ENCODE measurements around the gene AFF3. TPM values are rescaled to one million over a fixed set of nuclear protein-coding genes. Genes with fewer than 3 reads are reported as not detected.

The AFF3 gene
- total and polyA plus RNA-seq, 2 of the 4 experiments (the other 2 are of a cell fraction): 12.9 to 14.3 TPM

GRCh38 chr2:100038011-100038410 lies 104.4 kb downstream of the AFF3 start:
- WGBS, 2 experiments (ENCODE audit: extremely low coverage in 2 of 2, insufficient read length in 1 of 2): no CpG with 5 or more reads among the region's 6 CpGs
- Histone ChIP-seq H4K20me1 (ENCODE audit: insufficient read depth, low read length) (no peaks in the 10 kb centered on the region), H3K18ac (ENCODE audit: low read depth, low read length) (no peak overlapping the region), H2BK15ac (ENCODE audit: low read depth, low read length) (no peak overlapping the region), H3K36me3 (ENCODE audit: control insufficient read depth, insufficient read depth, low read length) (peaks cover 5% of the 10 kb centered on the region; the same call in 1 of the 2 replicates), H3K56ac (ENCODE audit: extremely low read depth, insufficient read depth, low read length) (no peak overlapping the region), H4K5ac (ENCODE audit: low read depth, low read length) (0 out of 2 replicates have a peak overlapping the region, but pooled peaks have one; percentile 37), H4K91ac (ENCODE audit: insufficient read depth, low read depth, low read length) (no peak overlapping the region), H3K4me3 (ENCODE audit: insufficient read depth, low read depth, low read length) (no peak overlapping the region), H3K4ac (ENCODE audit: low read depth, low read length) (no peak overlapping the region), H3K79me1 (ENCODE audit: low read depth in 1 of 2, low read length in 2 of 2) (peaks cover 32 to 48% of the 10 kb centered on the region in 2 experiments), H3K23ac (ENCODE audit: low read depth, low read length) (no peak overlapping the region), H3K4me1 (ENCODE audit: control insufficient read depth, insufficient read depth, low read length) (no peaks in the 10 kb centered on the region), H2BK20ac (ENCODE audit: low read depth, low read length) (no peak overlapping the region), H2BK120ac (ENCODE audit: low read depth, low read length) (no peak overlapping the region), H2AFZ (replicated peaks; ENCODE audit: low read length, poor library complexity) (no peak overlapping the region), H3K27ac (ENCODE audit: insufficient read depth, low read length) (no peak overlapping the region), H3K27me3 (ENCODE audit: control insufficient read depth, insufficient read depth, low read length) (no peaks in the 10 kb centered on the region), H3K9ac (ENCODE audit: low read depth, low read length) (no peak overlapping the region), H4K8ac (ENCODE audit: low read depth in 2 of 2, low read length in 2 of 2) (no peak overlapping the region), H3K9me3 (ENCODE audit: control insufficient read depth, insufficient read depth, low read length) (no peaks in the 10 kb centered on the region), H3K9me1 (ENCODE audit: insufficient read depth, low read length) (0 out of 2 replicates have a peak, but pooled peaks cover 8% of the 10 kb centered on the region), H2AK9ac (replicated peaks; ENCODE audit: low read depth, low read length, poor library complexity) (no peak overlapping the region), H3K14ac (replicated peaks; ENCODE audit: low read depth, low read length) (no peak overlapping the region), H2BK5ac (ENCODE audit: low read depth, low read length, poor library complexity, severe bottlenecking) (no peak overlapping the region), H3K4me2 (ENCODE audit: low read depth, low read length) (no peak overlapping the region), H2AK5ac (ENCODE audit: low read depth, low read length) (no peak overlapping the region)
- intact Hi-C loops (cut with micrococcal nuclease) (no loop called here), in situ Hi-C loops (cut with MboI; ENCODE audit: low sequenced_read_pairs) (no loop called here), dilution Hi-C loops (cut with HindIII; ENCODE audit: low sequenced_read_pairs, unreplicated experiment) (no loop called here)
- BruUV-seq (replicated peaks): no TSS peak
- ATAC-seq (ENCODE audit: low read depth): no peak
- ChIA-PET POLR2A (ENCODE audit: unreplicated experiment) (no interaction called here), CTCF (no interaction called here)
- no peak for TF ChIP-seq POLR2A (IDR thresholded peaks at IDR 0.05; ENCODE audit: low read depth, low read length)
- TF ChIP-seq FOS (IDR thresholded peaks at IDR 0.05; ENCODE audit: low read depth, low read length): no peak
- no peak for TF ChIP-seq RCOR1 (IDR thresholded peaks at IDR 0.05; ENCODE audit: insufficient replicate concordance, low read length)
- TF ChIP-seq, protein P1, sequence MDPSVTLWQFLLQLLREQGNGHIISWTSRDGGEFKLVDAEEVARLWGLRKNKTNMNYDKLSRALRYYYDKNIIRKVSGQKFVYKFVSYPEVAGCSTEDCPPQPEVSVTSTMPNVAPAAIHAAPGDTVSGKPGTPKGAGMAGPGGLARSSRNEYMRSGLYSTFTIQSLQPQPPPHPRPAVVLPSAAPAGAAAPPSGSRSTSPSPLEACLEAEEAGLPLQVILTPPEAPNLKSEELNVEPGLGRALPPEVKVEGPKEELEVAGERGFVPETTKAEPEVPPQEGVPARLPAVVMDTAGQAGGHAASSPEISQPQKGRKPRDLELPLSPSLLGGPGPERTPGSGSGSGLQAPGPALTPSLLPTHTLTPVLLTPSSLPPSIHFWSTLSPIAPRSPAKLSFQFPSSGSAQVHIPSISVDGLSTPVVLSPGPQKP (IDR thresholded peaks at IDR 0.05; ENCODE audit: borderline replicate concordance, low read depth, low read length): no peak
- no peak for TF ChIP-seq CHD1 (IDR thresholded peaks at IDR 0.05; ENCODE audit: low read depth, low read length)
- TF ChIP-seq MXI1 (IDR thresholded peaks at IDR 0.05; ENCODE audit: borderline replicate concordance, low read depth, low read length): no peak
- TF ChIP-seq SMC3 (IDR thresholded peaks at IDR 0.05; ENCODE audit: low read depth, low read length): no peak
- TF ChIP-seq NFE2L2 (IDR thresholded peaks at IDR 0.05; ENCODE audit: low read depth, low read length): no peak
- TF ChIP-seq CEBPB (IDR thresholded peaks at IDR 0.05; ENCODE audit: low read depth, low read length): no peak
- TF ChIP-seq RFX5 (IDR thresholded peaks at IDR 0.05; ENCODE audit: low read depth, low read length): no peak
- no peak for TF ChIP-seq RAD21 (IDR thresholded peaks at IDR 0.05; ENCODE audit: low read length)
- no peak for TF ChIP-seq MAFK (IDR thresholded peaks at IDR 0.05; ENCODE audit: low read depth, low read length)
- TF ChIP-seq MAZ (IDR thresholded peaks at IDR 0.05; ENCODE audit: borderline replicate concordance, low read depth, low read length): no peak
- no peak for TF ChIP-seq CTCF (conservative IDR thresholded peaks at IDR 0.05; ENCODE audit: low read depth, low read length)
- no peak for TF ChIP-seq BHLHE40 (IDR thresholded peaks at IDR 0.05; ENCODE audit: low read depth, low read length)
- TF ChIP-seq, protein P2, sequence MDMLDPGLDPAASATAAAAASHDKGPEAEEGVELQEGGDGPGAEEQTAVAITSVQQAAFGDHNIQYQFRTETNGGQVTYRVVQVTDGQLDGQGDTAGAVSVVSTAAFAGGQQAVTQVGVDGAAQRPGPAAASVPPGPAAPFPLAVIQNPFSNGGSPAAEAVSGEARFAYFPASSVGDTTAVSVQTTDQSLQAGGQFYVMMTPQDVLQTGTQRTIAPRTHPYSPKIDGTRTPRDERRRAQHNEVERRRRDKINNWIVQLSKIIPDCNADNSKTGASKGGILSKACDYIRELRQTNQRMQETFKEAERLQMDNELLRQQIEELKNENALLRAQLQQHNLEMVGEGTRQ (IDR thresholded peaks at IDR 0.05; ENCODE audit: low read depth, low read length): no peak
- DNase-seq: no peak

Data from IMR-90 (cell line).